HG02798 (cell line): ENCODE measurements around the gene TMBIM6.

Source experiments
- ATAC-seq: cut with Tn5 transposase; IDR thresholded peaks from one replicate; pipeline ENCODE4 v1.9.1; 2021; ENCODE audit warnings: mild to moderate bottlenecking; ENCODE audit not compliant: unreplicated experiment, poor library complexity

TMBIM6 gene

DNA sequence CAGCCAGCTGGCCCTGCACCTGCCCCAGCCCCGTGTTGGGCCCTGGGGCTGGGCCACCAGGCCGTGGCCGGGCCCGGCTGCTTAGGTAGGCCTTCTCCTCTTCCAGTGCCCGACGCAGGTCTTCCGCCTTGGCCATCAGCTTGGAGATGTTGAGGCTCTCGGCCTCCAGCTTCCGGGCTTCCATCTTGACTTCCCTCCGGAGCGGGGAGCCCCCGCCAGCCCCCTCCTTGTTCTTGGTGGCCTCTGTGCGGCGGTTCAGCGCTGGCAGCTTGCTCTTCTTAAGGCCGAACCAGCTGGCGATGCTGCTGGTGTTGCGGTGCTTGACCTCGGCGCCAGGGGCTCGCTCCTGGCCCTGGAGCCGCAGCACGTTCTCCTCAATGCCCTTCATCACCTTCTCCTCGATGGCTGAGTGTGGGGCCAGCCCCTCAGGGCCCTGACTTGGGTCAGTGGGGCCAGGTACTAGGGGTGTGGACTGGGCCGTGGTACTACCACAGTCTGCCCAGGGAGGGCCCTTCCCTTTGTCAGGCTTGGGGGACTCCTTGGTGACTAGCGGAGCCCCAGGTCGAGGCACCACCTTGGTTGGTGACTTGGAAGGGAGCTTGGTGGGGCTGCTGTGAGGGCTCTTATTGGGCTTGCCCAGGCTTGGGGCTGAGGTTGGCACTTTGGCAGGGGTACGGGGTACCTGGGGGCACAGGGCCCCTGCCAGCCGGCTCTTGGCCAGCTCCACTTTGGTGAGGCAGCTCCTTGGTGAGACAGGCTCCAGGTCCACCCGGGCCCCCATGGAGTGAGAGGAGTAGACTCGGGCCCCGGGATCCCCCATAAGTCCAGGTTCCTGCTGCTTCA is 53.7 kb downstream of the TMBIM6 start:
- ATAC-seq: no peak

DNA sequence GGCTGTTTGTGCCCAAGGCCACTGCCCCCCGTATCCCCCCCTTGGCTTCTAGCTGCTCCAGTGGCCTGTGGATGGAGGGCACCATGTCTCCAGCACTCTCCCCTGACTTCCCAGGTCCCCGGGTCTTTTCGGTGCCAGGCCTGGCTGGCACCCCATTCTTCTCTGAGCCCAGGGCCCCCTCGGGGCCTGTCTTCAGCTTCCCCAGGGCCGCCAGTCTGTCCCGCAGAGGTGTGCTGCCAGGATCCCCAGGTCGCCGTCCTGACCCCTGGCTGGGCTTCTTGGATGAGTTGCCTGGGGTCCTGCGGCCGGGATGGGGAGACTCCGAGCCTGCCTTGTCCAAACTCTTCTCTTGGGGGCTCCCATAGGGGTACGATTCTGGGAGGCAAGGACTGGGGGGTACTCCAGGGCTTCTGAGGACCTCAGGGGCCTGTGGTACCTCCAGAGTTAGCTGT is 54.3 kb downstream of the TMBIM6 start:
- ATAC-seq: no peak

DNA sequence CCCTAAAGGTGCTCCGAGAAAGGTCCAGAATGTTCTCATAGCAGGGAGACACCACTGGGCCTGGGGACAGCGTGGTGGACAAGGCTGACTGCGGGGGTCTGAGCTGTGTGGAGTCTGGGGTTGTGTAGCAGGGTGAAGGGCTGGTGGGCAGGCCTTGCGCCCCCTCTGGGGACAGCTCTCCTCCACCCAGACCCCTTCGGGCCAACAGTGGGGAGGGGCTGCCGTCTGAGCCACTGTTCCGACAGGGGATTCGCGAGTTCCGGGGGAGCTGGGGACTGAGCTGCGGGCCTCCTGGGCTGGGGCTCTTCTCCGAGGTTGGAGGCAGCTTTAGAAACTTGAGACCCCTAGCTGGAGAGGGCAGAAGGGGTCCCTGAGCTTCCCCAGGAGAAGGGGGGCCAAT is 54.8 kb downstream of the TMBIM6 start:
- ATAC-seq: no peak

DNA sequence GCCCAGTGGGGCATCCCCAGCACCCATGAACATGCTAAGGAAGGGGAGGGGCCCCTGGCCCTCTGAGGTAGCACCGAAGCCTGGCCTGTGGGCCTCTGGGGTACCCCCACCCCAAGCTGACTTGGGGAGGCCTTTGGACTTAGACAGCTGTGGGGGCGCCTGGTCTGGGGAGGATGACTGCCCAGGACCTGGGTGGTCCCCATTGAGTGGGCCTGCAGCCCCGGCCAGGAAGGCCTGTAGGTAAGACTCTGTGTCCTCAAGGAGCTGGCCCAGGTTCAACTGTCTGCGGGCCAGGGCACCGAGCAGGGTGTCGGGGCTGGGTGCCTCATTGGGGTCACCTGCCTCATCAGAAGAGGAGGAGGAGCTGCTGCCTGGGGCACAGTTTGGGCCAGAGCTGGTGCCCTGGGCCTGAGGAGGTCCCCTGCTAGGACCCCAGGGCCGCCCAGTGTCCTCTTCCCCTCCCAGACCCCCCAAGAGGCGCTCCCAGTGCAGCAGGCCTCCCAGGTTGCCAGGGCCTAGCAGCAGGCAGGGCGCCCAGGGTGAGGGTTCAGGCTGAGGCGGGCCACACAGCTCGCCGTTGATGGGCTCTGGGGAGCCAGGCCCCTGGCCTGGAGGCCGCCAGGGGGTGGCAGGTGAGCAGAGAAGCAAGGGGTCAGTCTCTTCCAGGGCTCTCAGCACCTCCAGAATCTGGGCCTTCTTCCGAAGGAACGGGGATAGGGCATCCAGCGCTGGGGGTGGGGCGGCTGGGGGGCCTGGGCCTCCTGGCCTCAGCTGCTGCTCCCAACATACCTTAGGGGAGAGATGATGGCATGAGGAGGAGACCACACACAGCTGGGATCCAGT is 55.5 kb downstream of the TMBIM6 start:
- ATAC-seq: no peak

DNA sequence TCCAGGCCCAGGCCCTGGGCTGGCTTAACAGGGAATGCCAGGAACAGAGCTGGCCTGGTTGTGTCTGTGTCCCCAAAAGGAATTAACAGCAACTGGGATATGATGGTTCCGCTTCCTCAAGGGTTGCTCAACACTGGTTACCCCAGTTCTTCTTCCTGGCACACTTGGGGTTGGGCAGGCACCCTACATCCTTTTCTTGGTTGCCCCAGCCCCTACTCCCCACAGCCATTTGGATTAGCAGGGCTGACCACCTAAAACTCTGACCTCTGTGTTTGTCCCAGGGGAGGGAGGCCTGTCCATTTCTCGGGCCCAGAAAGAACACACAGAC is 56.1 kb downstream of the TMBIM6 start:
- no peak for ATAC-seq

DNA sequence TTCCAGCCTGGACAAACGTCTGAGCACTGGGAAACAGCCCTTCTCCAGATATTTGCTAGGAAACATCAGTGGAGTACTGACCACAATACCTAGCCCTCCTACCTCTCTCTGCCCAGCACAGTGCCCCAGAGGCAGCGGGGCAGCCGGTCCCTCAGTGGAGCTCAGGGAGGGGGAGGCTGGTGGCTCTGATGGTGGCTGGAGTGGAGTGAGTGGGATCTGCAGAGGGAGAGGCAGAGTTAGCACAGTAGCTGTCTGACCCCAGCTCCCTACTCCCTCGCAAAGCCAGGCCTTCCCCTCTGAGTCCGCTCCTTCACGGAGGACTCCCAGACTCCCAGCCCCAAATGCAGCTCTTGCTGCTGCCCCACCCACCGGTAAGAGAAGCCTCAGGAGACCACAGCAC is 56.9 kb downstream of the TMBIM6 start:
- ATAC-seq: no peak

DNA sequence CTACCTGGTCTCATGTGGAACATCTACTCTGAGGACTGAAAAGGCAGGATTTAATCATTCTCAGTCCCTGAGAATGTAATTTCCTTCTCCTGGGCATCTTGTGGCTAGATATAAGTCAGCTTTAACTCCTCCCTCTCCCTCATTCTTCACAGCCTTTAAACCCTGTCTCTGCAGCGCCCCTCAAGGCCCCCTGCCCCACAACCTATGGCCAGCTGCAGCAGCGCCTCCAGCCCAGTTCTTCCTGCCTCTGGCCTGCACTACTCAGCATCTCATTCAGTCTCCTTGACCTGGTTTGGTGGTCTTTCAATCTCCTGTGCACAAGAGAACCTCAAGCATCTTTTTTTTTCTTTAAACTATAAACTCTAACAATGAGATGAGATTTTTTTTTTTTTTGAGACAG is 57.6 kb downstream of the TMBIM6 start:
- ATAC-seq: no peak

DNA sequence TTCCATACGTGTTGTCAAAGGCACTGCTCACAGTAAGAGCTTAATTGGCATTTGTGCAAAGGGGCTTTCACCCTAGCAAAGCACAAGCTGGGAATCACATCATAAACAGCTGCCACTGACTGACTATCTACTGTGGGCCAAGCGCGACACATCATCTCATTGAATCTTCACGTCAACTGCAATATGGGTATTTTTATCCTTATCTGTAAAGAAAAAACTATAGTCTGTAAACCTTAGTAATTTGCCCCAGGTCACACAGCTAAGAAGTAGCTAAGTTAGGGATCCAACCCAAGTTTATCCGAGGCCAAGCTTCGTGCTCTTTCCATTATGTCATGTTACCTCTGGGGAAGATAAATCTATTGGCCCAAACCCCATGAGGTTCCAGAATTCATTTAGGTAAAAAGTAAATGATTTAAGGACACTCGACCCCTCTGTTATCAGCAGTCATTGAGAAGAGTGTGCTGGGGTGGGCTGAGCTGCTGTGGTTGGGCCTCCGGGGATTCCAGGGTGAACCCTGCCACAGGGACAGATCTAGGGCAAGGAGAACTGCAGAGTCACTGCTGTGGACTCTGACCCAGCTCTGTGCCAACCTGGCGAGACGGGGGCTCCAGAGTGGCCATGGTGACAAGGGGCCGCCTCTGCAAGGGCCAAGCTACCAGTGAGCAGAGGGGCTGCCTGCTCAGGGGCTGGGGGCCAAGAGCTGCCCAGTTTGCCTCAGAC is 59.2 kb downstream of the TMBIM6 start:
- ATAC-seq: no peak

DNA sequence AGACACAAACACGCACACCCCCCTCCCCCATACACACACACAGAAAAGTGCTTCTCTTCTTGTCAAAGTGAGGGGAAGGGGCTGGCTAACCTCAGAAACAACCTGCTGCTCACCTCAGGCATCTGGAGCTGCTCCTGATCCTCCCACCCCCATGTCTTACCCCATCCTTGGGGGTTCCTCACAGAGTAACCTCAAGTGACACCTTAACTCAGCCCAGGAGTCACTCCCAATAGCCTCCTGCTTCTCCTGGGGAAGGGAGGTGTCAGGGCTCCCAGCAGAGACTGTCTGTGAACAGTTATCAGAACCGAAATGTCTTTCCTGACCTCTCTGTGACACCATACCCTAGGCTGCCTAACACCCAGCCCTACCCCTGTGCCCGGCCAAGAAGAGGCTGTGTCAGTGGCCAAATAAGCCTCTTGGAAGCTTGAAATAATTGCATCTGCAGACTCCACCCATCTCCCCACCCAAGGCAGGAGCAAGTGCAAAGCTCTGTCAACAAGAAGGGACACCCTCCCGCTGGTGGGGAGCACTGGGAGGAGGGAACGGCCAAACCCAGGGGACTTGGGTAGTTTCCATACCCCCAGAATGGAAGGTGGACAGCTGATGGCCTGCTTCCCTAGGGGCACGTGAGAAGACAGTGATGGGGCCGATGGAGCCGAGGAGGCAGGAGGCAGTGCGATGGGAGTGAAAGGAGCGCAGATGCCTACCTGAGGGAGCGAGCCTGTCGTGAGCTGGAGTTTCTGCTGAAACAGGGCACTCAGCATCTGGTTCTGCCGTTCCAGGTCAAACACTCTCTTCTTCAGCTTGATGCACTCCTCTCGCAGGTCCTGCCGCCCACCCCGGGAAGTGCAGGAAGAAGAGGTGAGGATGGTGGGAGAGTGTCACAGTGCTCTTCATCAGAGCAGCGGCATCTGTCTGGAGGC is 60.0 kb downstream of the TMBIM6 start:
- ATAC-seq: no peak

DNA sequence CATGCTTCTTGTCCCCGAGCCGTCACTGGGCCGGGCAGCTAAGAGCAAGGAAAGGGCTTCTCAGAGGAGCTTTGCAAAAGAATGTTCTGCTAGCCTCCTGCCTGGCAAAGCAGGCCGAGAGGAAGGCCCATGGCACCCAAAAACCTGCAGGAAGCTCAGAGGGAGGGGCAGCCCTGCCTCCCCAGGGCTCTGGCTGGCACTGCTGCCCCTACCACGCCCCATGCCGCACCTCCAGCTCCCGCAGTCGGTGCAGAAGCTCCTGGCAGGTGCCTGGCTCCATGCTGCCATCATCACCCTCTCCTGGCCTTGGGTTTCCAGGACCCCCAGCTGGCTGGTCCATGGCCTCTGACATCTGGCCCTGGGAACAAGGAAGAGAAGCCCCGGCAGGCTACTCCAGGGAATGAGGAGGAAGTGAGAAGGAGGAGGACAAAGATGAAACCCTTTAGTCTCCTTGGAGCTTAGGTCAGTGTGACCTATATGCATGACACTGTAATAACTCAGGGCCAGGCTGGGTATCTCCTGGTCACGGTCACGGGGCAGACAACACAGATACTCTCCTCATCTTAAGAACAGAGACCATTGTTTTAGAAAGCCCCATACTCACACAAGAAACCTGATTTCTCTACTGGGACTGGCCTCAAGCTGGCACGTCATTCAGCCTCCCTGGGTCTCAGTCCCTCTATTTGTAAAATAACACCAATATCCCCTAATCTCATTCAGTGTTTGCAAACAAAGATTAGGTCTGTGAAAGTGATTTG is 62.5 kb downstream of the TMBIM6 start:
- ATAC-seq: no peak

DNA sequence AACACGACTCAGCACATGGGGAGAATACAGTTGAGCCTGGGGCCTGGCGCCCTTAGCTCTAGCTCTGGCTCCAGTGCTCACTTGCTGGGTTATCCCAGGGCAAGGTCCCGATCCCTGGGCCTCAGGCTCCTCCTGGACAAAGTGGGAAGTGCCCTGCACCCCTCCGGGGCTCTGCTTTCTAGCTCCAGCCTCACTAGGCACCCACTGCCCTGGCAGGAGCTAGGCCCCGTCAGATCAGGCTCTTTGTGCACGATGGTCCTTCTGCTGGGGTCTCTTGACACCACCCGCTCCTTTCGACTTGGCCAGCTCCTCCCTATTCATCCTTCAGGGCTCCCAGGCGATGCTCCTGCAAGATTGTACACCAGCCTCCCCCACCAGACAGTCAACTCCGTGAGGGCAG is 63.5 kb downstream of the TMBIM6 start:
- ATAC-seq: no peak

DNA sequence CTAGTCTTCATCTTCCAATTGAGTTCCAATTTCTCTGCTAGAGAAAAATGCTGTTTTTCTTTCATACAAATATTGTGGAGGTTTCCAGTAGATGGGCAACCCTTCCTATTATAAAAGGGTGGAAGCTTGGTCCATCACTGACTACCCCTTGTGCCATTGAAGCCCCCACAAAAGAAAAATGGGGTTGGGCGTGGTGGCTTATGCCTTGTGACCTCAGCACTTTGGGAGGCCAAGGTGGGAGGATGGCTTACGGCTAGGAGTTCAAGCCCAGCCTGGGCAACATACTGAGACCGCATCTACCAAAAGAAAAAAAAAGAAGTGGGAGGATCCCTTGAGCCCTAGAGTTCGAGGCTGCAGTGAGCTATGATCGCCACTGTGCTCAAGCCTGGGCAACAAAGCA is 64.1 kb downstream of the TMBIM6 start:
- ATAC-seq: no peak

DNA sequence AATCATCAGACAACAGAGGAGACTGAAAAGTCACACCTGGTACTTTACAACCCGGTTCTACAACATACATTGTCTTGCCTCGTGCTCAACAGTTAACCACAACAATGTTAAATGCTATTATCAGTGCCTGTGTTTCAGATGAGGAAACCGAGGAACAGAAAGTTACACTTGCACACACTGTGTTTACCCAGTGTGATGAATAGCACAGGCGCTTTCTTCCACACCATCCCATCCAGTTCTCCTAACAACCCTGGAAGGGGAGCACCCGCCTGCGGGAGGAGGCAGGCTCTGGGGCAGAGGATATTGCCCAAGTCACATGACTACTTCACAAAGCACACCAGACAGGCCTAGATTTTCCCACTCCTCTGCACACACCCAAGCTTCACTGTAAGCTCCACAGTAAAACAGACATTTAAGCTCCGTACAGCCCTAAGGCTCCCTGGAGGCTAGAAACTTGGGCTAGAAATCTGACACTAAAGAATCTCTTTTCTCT is 65.0 kb downstream of the TMBIM6 start:
- ATAC-seq: no peak

DNA sequence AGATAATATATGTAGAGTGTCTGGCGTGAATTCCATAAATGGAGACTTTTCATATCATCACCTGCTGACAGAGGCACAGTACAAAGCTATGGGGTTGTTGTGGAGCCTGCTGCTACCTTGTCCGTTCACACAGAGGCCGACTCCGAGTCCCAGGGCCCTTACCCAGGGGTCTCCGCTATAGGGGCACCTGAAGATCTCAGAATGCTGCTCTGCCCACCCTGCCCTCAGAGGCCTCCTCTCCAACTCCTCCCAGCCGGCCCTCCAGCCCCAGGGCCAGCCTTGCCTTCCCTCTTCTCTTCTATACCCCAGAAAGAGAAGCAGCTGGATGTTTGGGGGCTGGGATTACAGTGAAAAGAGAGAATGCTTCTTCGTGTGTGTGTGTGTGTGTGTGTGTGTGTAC is 65.5 kb downstream of the TMBIM6 start:
- no peak for ATAC-seq

DNA sequence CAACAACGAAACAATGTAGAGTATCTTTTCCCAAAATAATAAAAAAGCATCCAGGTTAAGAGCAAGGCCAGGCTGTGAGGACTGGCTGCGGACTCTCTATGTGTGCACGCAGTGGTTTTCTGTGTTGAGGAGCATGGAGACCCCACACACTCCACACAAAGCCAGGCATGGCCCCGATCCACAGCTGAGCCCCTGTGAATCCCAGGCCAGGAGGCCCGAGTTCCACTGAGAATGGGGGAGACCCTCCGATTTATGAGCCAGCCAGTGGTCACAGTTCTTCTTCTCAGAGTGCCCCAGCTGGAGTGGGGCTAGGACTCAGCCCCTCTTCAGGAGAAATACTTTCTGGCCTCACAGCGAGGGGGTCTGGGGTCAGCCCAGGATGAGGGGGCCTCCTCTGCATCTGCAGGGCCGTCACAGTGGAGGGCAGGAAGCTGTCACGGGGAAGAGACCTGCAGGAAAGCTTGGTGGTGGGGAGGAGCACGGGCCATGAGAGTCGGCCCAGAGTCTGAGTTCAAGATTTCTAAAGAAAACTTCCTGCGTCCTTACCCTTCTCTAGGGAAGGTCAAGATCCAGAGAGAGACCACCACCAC is 66.7 kb downstream of the TMBIM6 start:
- ATAC-seq: no peak

DNA sequence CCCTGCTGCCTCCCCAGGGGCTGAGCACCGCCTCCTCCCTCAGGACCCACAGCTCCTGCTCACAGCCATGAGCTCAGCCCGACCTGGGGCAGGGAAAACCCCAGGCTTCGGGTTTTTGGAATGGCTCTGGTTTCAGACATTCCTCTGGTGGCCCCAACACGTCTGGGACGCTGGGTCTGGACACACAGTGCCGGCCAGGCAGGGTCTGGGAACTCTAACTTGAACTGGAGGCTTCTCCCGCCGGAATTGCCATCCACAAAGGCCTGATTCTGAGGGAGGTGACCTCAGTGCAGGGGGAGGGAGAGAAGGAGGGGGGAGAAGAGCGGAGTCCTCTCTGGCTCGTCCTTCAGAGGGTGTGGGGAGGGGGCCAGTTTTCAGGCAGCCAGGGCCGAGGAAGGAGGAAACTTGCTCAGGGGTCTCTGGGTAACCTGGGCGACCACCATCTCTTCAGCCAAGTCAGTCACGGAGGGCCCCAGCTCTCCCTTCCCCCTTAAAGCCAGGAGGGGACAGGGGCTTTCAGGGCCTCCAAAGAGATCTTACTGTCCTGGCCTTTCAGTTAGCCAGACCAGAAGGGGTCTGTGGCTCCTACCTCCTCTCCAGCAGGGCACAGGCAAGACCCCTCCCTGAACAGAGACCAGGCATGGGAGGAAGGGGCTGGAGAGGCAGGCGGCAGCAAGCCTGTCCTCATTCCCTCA is 67.5 kb downstream of the TMBIM6 start:
- no peak for ATAC-seq

DNA sequence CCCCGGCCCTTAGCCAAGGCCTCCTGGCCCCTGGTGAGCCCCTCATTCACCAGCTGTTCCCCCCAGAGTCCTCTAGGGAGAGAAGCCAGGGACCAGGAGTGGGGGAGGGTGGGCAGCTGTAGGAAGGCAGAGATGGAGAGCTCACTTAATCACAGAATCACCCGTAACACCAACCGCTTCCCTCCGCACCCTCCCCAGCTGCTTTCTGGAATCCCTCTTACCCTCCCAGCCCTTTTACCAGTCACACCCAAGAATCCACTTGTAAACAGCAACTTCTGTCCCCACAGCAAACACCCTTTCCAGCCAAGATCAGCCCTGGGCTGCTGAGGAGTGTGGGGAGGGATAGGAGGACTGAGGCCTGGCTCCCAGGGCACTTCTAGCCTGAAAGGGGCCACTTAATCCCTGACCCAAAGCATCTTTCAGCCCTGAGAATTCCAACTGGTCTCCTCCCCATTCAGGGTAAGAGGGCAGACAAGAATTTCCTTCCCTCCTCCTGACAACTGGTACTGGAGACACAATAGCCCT is 68.1 kb downstream of the TMBIM6 start:
- no peak for ATAC-seq

DNA sequence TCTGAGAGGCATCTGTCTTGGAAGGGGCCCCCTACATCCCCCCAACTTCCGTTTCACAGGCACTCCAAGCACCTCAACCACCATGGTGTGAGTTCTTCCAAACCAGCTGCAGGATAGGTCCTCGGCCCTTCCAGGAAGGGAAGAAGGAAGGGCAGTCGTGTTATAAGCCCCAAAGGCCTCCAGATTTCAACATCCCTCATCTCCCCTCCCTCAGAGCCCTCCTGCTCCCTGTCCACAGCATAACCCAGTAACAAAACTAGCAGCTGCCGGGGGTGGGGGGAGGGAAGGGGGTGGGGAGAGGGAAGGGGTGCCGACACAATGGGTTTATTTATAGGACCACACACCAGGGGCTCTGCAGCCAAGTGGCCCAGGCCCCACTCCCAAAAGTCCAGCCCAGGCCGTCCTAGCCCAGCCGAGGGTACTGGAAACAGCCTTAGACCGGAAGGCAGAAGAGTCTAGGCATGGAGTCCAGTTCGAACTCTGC is 68.6 kb downstream of the TMBIM6 start:
- ATAC-seq: no peak
